Stimulated activated naive CD4-positive, alpha-beta T cell (primary cell): ENCODE data around the gene SF3B6.

Source experiments
- DNase-seq, 6 experiments: peaks; one replicate each; lab custom pipeline; 2025; lab: John Stamatoyannopoulos, UW

Gene SF3B6

GRCh38 chr2:24019729-24020128, 56.4 kb downstream of the SF3B6 start:
- DNase-seq, result no peak

GRCh38 chr2:24018241-24018640, 57.9 kb downstream of the SF3B6 start:
- no peak for DNase-seq

GRCh38 chr2:24017711-24018110, 58.4 kb downstream of the SF3B6 start:
- no peak for DNase-seq
